ENCODE measurements around the gene SYNE2. TPM values are rescaled to one million over a fixed set of nuclear protein-coding genes. Genes with fewer than 3 reads are reported as not detected.

SYNE2 gene
- total RNA-seq, 1 donor from 2014 or later = 5.7 TPM

DNA sequence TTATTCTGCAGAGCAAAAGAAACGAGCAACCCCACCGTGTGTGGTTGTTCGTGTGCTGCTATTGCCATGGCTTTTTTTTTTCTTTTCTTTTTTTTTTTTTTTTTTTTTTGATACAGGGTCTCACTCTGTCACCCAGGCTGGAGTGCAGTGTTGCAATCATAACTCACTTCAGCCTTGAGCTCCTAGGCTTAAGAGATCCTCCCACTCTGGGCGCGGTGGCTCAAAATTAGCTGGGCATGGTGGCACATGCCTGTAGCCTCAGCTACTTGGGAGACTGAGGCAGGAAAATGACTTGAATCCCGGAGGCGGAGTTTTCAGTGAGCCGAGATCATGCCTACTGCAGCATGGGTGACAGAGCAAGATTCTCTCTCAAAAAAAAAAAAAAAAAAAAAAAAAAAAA, 297.1 kb downstream of the SYNE2 start:
- Histone ChIP-seq H3K4me2 (ENCODE audit: low read length) (no peak overlapping the region), H4K20me1 (ENCODE audit: insufficient read depth, low read length) (no peaks in the 10 kb centered on the region), H3K27ac (ENCODE audit: low read depth, low read length) (no peak overlapping the region), H3K9ac (ENCODE audit: low read length) (no peak overlapping the region), H3K4me3 (ENCODE audit: insufficient read depth, low read depth, low read length) (no peak overlapping the region), H3K27me3 (ENCODE audit: insufficient read depth, low read length) (no peaks in the 10 kb centered on the region), H2AFZ (ENCODE audit: low read depth, low read length) (no peak overlapping the region), H3K36me3 (ENCODE audit: insufficient read depth, low read length) (no peaks in the 10 kb centered on the region), H3K9me3 (ENCODE audit: insufficient read depth, low read depth, low read length) (no peaks in the 10 kb centered on the region), H3K79me2 (ENCODE audit: insufficient read depth, low read length) (no peaks in the 10 kb centered on the region), H3K4me1 (ENCODE audit: insufficient read depth, low read length) (peaks cover 9% of the 10 kb centered on the region)
- H3K27ac Mint-ChIP-seq (ENCODE audit: unreplicated experiment) = no peak overlapping the region
- FAIRE-seq (no peak), DNase-seq (ENCODE audit: low read depth) (no peak)
- no peaks in the 10 kb centered on the region for H3K36me3 Mint-ChIP-seq (ENCODE audit: low read depth, unreplicated experiment)
- H3K4me3 Mint-ChIP-seq (ENCODE audit: unreplicated experiment) = no peak overlapping the region
- H3K27me3 Mint-ChIP-seq (ENCODE audit: low read depth, unreplicated experiment) = no peaks in the 10 kb centered on the region
- H3K9me3 Mint-ChIP-seq (ENCODE audit: unreplicated experiment) = no peaks in the 10 kb centered on the region
- peaks cover 14% of the 10 kb centered on the region for H3K4me1 Mint-ChIP-seq (ENCODE audit: low read depth, unreplicated experiment)
- no peak for TF ChIP-seq EZH2 (IDR thresholded peaks at IDR 0.05; ENCODE audit: insufficient read depth, low read length)
- no peak for TF ChIP-seq CTCF (IDR thresholded peaks at IDR 0.05; ENCODE audit: insufficient read depth, low read depth, low read length)

GRCh38 chr14:64158608-64159007, 305.8 kb downstream of the SYNE2 start:
- Histone ChIP-seq H2AFZ (ENCODE audit: low read depth, low read length) (no peak overlapping the region), H3K36me3 (ENCODE audit: insufficient read depth, low read length) (no peaks in the 10 kb centered on the region), H3K9ac (ENCODE audit: low read length) (no peak overlapping the region), H3K4me2 (ENCODE audit: low read length) (no peak overlapping the region), H3K4me1 (ENCODE audit: insufficient read depth, low read length) (no peaks in the 10 kb centered on the region), H4K20me1 (ENCODE audit: insufficient read depth, low read length) (no peaks in the 10 kb centered on the region), H3K79me2 (ENCODE audit: insufficient read depth, low read length) (no peaks in the 10 kb centered on the region), H3K9me3 (ENCODE audit: insufficient read depth, low read depth, low read length) (no peaks in the 10 kb centered on the region), H3K4me3 (ENCODE audit: insufficient read depth, low read depth, low read length) (no peak overlapping the region), H3K27ac (ENCODE audit: low read depth, low read length) (no peak overlapping the region), H3K27me3 (ENCODE audit: insufficient read depth, low read length) (no peaks in the 10 kb centered on the region)
- no peaks in the 10 kb centered on the region for H3K36me3 Mint-ChIP-seq (ENCODE audit: low read depth, unreplicated experiment)
- no peaks in the 10 kb centered on the region for H3K9me3 Mint-ChIP-seq (ENCODE audit: unreplicated experiment)
- no peaks in the 10 kb centered on the region for H3K27me3 Mint-ChIP-seq (ENCODE audit: low read depth, unreplicated experiment)
- TF ChIP-seq EZH2 (IDR thresholded peaks at IDR 0.05; ENCODE audit: insufficient read depth, low read length) = no peak
- TF ChIP-seq CTCF (IDR thresholded peaks at IDR 0.05; ENCODE audit: insufficient read depth, low read depth, low read length) = no peak
- FAIRE-seq (no peak), DNase-seq (ENCODE audit: low read depth) (no peak)
- H3K4me3 Mint-ChIP-seq (ENCODE audit: unreplicated experiment) = no peak overlapping the region
- no peak overlapping the region for H3K27ac Mint-ChIP-seq (ENCODE audit: unreplicated experiment)
- H3K4me1 Mint-ChIP-seq (ENCODE audit: low read depth, unreplicated experiment) = no peaks in the 10 kb centered on the region

DNA sequence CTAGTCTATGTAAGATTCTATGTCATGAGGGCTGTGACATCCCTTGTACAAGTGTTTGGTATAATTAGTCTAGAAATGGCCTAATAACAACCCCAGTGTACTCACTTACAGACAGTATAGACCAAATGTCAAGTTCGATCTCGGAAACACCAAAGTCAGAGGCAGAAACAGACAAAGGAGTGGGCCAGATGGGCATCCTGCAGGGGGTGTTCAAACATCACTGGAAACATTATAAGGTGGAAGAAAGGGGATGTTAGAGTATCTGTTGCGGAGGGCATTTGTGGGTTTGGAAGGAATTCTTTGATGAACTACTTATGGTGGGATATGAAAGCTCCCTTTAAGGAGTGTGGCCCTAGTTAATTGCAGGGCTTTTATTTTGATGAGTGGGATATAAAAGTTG, 306.8 kb downstream of the SYNE2 start:
- DNase-seq (ENCODE audit: low read depth) = no peak
- H3K4me2 ChIP-seq (ENCODE audit: low read length) = no peak overlapping the region
- H3K9ac ChIP-seq (ENCODE audit: low read length) = no peak overlapping the region
- Mint-ChIP-seq H3K36me3 (ENCODE audit: low read depth, unreplicated experiment) (no peaks in the 10 kb centered on the region), H3K27ac (ENCODE audit: unreplicated experiment) (no peak overlapping the region), H3K9me3 (ENCODE audit: unreplicated experiment) (no peaks in the 10 kb centered on the region), H3K27me3 (ENCODE audit: low read depth, unreplicated experiment) (no peaks in the 10 kb centered on the region), H3K4me3 (ENCODE audit: unreplicated experiment) (no peak overlapping the region), H3K4me1 (ENCODE audit: low read depth, unreplicated experiment) (no peaks in the 10 kb centered on the region)
- TF ChIP-seq CTCF (IDR thresholded peaks at IDR 0.05; ENCODE audit: insufficient read depth, low read depth, low read length) (no peak), EZH2 (IDR thresholded peaks at IDR 0.05; ENCODE audit: insufficient read depth, low read length) (no peak)
- H3K27ac ChIP-seq (ENCODE audit: low read depth, low read length) = no peak overlapping the region
- no peaks in the 10 kb centered on the region for H3K79me2 ChIP-seq (ENCODE audit: insufficient read depth, low read length)
- H2AFZ ChIP-seq (ENCODE audit: low read depth, low read length) = no peak overlapping the region
- no peak for FAIRE-seq
- H3K4me3 ChIP-seq (ENCODE audit: insufficient read depth, low read depth, low read length) = no peak overlapping the region
- no peaks in the 10 kb centered on the region for H3K27me3 ChIP-seq (ENCODE audit: insufficient read depth, low read length)
- no peaks in the 10 kb centered on the region for H3K9me3 ChIP-seq (ENCODE audit: insufficient read depth, low read depth, low read length)
- H4K20me1 ChIP-seq (ENCODE audit: insufficient read depth, low read length) = no peaks in the 10 kb centered on the region
- no peaks in the 10 kb centered on the region for H3K4me1 ChIP-seq (ENCODE audit: insufficient read depth, low read length)
- H3K36me3 ChIP-seq (ENCODE audit: insufficient read depth, low read length) = no peaks in the 10 kb centered on the region

Data from astrocyte (in vitro differentiated cells and primary cell).